ENCODE measurements around the gene UNC5C.

- no peak for TF ChIP-seq CTCF (conservative IDR thresholded peaks at IDR 0.05 in 1 of 2, IDR thresholded peaks at IDR 0.05 in 1 of 2; ENCODE audit: low read depth in 1 of 2, low read length in 2 of 2)
- no peak for TF ChIP-seq EZH2 (IDR thresholded peaks at IDR 0.05; ENCODE audit: low read length, missing control alignments)
These were observed 317.1 kb downstream of the UNC5C start for GRCh38 chr4:95231681-95232080.

Data from fibroblast of lung (primary cell).